Lower lobe of right lung (tissue), 2 donors: ENCODE measurements around the gene LBHD2. TPM values are rescaled to one million over a fixed set of nuclear protein-coding genes. Genes with fewer than 3 reads are reported as not detected.
A peak's percentile ranks its signal among the peaks of the same experiment; 100 is the strongest.

Experiments used
- ATAC-seq, 2 donors: fragments of 200-7000 bp; cut with Tn5 transposase; one replicate each; pipeline ENCODE4 v1.9.1; 2020 to 2022; ENCODE audit warnings: mild to moderate bottlenecking in 2 of 2, moderate library complexity in 2 of 2
- DNase-seq: peaks from one replicate; pipeline ENCODE4 v3.0.0-alpha.2; 2020
- H3K27ac ChIP-seq: fragments of 200-600 bp; one replicate; pipeline ENCODE4 v1.8.0; 2022
- H3K27me3 ChIP-seq: fragments of 200-600 bp; one replicate; pipeline ENCODE4 v1.8.0; 2022; ENCODE audit warnings: low read depth
- H3K36me3 ChIP-seq: fragments of 200-600 bp; one replicate; pipeline ENCODE4 v1.8.0; 2022; ENCODE audit warnings: mild to moderate bottlenecking
- H3K4me1 ChIP-seq: fragments of 200-600 bp; one replicate; pipeline ENCODE4 v1.8.0; 2022
- H3K4me3 ChIP-seq: fragments of 200-600 bp; one replicate; pipeline ENCODE4 v1.8.0; 2022; ENCODE audit warnings: mild to moderate bottlenecking
- H3K9me3 ChIP-seq: fragments of 200-600 bp; one replicate; pipeline ENCODE4 v1.8.0; 2022
- CTCF ChIP-seq: fragments of 200-600 bp; IDR thresholded peaks from one replicate; pipeline ENCODE4 v1.8.0; 2022; ENCODE audit warnings: antibody characterized with exemption, mild to moderate bottlenecking
- intact Hi-C: fragments of 100-400 bp; cut with DNase I; formaldehyde crosslinking; loops from one replicate; pipeline ENCODE4 v1.11.0; 2022
- total RNA-seq: library from RNA; stranded (reverse); fragmentation: NEBNext Ultra II Directional; extraction: Animal tissue kit (Norgen Biotek cat#: 25700); gene quantifications from one replicate; pipeline ENCODE4 v1.2.1, GENCODE V29; 2021
- donor health status: DM: no; HTN: yes; CAD: no; lungs with severe emphysema.

LBHD2 gene
- total RNA-seq, 1 donor from 2014 or later = not detected

GRCh38 chr14:103073876-103074728 lies 9.9 kb upstream of the LBHD2 start:
- DNase-seq (no peak), ATAC-seq (peak in 1 of 2 donors; percentile 29)
- Histone ChIP-seq H3K36me3 (no peaks in the 10 kb centered on the region), H3K27me3 (no peaks in the 10 kb centered on the region), H3K4me1 (peaks cover 36% of the 10 kb centered on the region), H3K4me3 (no peak overlapping the region), H3K9me3 (no peaks in the 10 kb centered on the region), H3K27ac (peak overlapping the region; percentile 86)
- no peak for TF ChIP-seq CTCF
- intact Hi-C loops = no loop called here

GRCh38 chr14:103074729-103075367 lies 9.2 kb upstream of the LBHD2 start:
- Histone ChIP-seq H3K4me1 (peaks cover 36% of the 10 kb centered on the region), H3K9me3 (no peaks in the 10 kb centered on the region), H3K36me3 (no peaks in the 10 kb centered on the region), H3K4me3 (peak overlapping the region; percentile 56), H3K27ac (peak overlapping the region; percentile 86), H3K27me3 (no peaks in the 10 kb centered on the region)
- intact Hi-C loops = no loop called here
- peak; percentile 70 to 75 for ATAC-seq
- peak; percentile 96 for DNase-seq
- TF ChIP-seq CTCF = no peak

- ATAC-seq (peak; percentile 46 to 48), DNase-seq (peak; percentile 88)
- Histone ChIP-seq H3K27ac (no peak overlapping the region), H3K4me3 (no peak overlapping the region), H3K27me3 (no peaks in the 10 kb centered on the region), H3K9me3 (no peaks in the 10 kb centered on the region), H3K4me1 (peaks cover 18% of the 10 kb centered on the region), H3K36me3 (no peaks in the 10 kb centered on the region)
- intact Hi-C loops = no loop called here
- TF ChIP-seq CTCF = peak; percentile 68
These were observed 5.6 kb upstream of the LBHD2 start for GRCh38 chr14:103078420-103078749.

GRCh38 chr14:103078860-103079587 lies 5.0 kb upstream of the LBHD2 start:
- H3K4me3 ChIP-seq = no peak overlapping the region
- no peaks in the 10 kb centered on the region for H3K9me3 ChIP-seq
- H3K36me3 ChIP-seq = no peaks in the 10 kb centered on the region
- H3K27ac ChIP-seq = no peak overlapping the region
- H3K27me3 ChIP-seq = peaks cover 4% of the 10 kb centered on the region
- TF ChIP-seq CTCF = no peak
- peaks cover 14% of the 10 kb centered on the region for H3K4me1 ChIP-seq
- DNase-seq (no peak), ATAC-seq (no peak)
- intact Hi-C loops = no loop called here

- DNase-seq = no peak
- no peaks in the 10 kb centered on the region for H3K36me3 ChIP-seq
- H3K4me1 ChIP-seq = no peaks in the 10 kb centered on the region
- no peak overlapping the region for H3K4me3 ChIP-seq
- H3K27me3 ChIP-seq = peaks cover 33% of the 10 kb centered on the region
- no peak overlapping the region for H3K27ac ChIP-seq
- no peak for ATAC-seq
- TF ChIP-seq CTCF = no peak
- intact Hi-C loops = no loop called here
- H3K9me3 ChIP-seq = no peaks in the 10 kb centered on the region
These were observed 2.1 kb upstream of the LBHD2 start for GRCh38 chr14:103081951-103082350.
